ENCODE measurements around the gene FADS1. TPM values are rescaled to one million over a fixed set of nuclear protein-coding genes. Genes with fewer than 3 reads are reported as not detected.

Gene FADS1
- total and polyA plus RNA-seq, 2 donors (not counting 3 experiments of a cell fraction or from before 2014, with no cell fraction given): 110 to 121 TPM

DNA sequence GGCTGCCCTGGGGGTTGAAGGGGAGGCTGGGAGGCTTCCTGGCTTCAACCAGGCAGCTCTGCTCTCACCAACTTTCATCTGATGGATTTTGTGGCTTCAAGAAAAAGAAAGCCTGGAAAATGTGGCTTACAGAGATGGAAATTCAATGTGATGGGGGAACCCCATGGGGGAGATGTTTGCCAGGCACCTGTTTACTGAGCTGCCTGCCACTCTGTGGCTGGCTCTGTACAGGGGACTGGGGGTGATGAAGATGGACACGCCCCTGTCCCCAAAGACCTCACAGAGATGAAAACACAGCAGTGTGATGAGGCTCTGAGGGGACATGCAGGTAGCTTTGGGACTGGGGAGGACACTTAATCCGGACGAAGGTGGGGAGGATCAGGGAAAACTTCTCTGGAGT is 34.5 kb downstream of the FADS1 start:
- TF ChIP-seq GATA2 (IDR thresholded peaks at IDR 0.05; ENCODE audit: insufficient read depth, insufficient read length, low read depth, low read length) (no peak), JUN (IDR thresholded peaks at IDR 0.05; ENCODE audit: borderline replicate concordance, insufficient read depth, insufficient read length, low read depth) (no peak)
- H3K4me3 ChIP-seq (replicated peaks in 1 of 3; ENCODE audit: insufficient read depth in 1 of 3, low read depth in 1 of 3, low read length in 3 of 3): no peak overlapping the region
- H3K79me2 ChIP-seq (ENCODE audit: control insufficient read depth, insufficient read depth, low read length): no peaks in the 10 kb centered on the region
- ChIA-PET POLR2A (no interaction called here), CTCF (interaction anchor here (1.2 to 1.5 kb wide), 2 partner anchors 10 to 15 kb away, joined by 3 to 5 read pairs; no protein-coding TSS in a partner anchor)
- intact Hi-C loops (cut with micrococcal nuclease) (no loop called here), dilution Hi-C loops (cut with MboI; ENCODE audit: extremely low pct_ligation_motif_present, low sequenced_read_pairs) (no loop called here)
- H3K4me1 ChIP-seq (ENCODE audit: control insufficient read depth, extremely low read depth, insufficient read depth, low read length): no peaks in the 10 kb centered on the region
- H3K27ac ChIP-seq (ENCODE audit: insufficient read depth, low read depth, low read length): no peak overlapping the region
- no peaks in the 10 kb centered on the region for H4K20me1 ChIP-seq (replicated peaks; ENCODE audit: control insufficient read depth, extremely low read depth, insufficient read depth, low read length)
- H2AFZ ChIP-seq (ENCODE audit: low read depth, low read length): no peak overlapping the region
- H3K9me3 ChIP-seq (replicated peaks; ENCODE audit: control insufficient read depth, insufficient read depth, low read length): no peaks in the 10 kb centered on the region
- H3K4me2 ChIP-seq (ENCODE audit: insufficient read depth, low read length): no peak overlapping the region
- H3K36me3 ChIP-seq (ENCODE audit: control insufficient read depth in 2 of 2, extremely low read depth in 1 of 2, insufficient read depth in 2 of 2, low read length in 2 of 2): peaks cover 0 to 25% of the 10 kb centered on the region in 2 experiments
- no peak overlapping the region for H3K9ac ChIP-seq (replicated peaks; ENCODE audit: extremely low read depth, insufficient read depth, low read length)
- H3K9me1 ChIP-seq (replicated peaks; ENCODE audit: control insufficient read depth, extremely low read depth, insufficient read depth, low read length): no peaks in the 10 kb centered on the region
- H3K27me3 ChIP-seq (ENCODE audit: control insufficient read depth in 2 of 2, insufficient read depth in 2 of 2, low read length in 2 of 2): no peaks in the 10 kb centered on the region
- no TSS peak for BruUV-seq (replicated peaks)
- DNase-seq (ENCODE audit: low read depth, low spot score) (no peak), FAIRE-seq (no peak)

DNA sequence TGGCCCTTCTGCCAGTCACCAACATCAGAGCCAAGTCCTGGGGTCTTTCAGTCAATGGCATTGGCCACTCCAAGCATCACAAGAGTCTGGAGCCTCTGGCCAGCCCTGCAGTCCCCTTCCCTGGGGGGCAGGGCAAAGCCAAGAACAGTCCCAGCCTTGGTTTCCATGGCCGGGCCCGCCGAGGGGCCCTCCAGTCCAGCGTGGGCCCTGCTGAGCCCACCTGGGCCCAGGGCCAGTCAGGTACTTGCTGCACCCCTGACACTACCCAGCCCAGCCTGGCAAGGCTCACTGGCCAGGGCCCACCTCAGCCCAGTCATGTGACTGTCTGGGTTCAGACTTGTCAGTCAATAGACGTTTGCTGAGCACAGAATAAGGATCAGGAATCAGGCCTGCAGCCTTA is 35.2 kb downstream of the FADS1 start:
- ChIA-PET CTCF (interaction anchor here (1.7 to 2.3 kb wide), 2 partner anchors 16 to 34 kb away, joined by 7 to 13 read pairs; no protein-coding TSS in a partner anchor), POLR2A (no interaction called here)
- dilution Hi-C loops (cut with MboI; ENCODE audit: extremely low pct_ligation_motif_present, low sequenced_read_pairs) (no loop called here), intact Hi-C loops (cut with micrococcal nuclease) (no loop called here)
- Histone ChIP-seq H3K9me3 (replicated peaks; ENCODE audit: control insufficient read depth, insufficient read depth, low read length) (no peaks in the 10 kb centered on the region), H3K27ac (ENCODE audit: insufficient read depth, low read depth, low read length) (no peak overlapping the region), H4K20me1 (replicated peaks; ENCODE audit: control insufficient read depth, extremely low read depth, insufficient read depth, low read length) (no peaks in the 10 kb centered on the region), H3K9me1 (replicated peaks; ENCODE audit: control insufficient read depth, extremely low read depth, insufficient read depth, low read length) (no peaks in the 10 kb centered on the region), H3K27me3 (ENCODE audit: control insufficient read depth in 2 of 2, insufficient read depth in 2 of 2, low read length in 2 of 2) (no peaks in the 10 kb centered on the region), H3K4me2 (ENCODE audit: insufficient read depth, low read length) (no peak overlapping the region), H2AFZ (ENCODE audit: low read depth, low read length) (no peak overlapping the region), H3K4me3 (replicated peaks in 1 of 3; ENCODE audit: insufficient read depth in 1 of 3, low read depth in 1 of 3, low read length in 3 of 3) (no peak overlapping the region), H3K36me3 (ENCODE audit: control insufficient read depth in 2 of 2, extremely low read depth in 1 of 2, insufficient read depth in 2 of 2, low read length in 2 of 2) (peaks cover 0 to 18% of the 10 kb centered on the region in 2 experiments), H3K79me2 (ENCODE audit: control insufficient read depth, insufficient read depth, low read length) (no peaks in the 10 kb centered on the region), H3K9ac (replicated peaks; ENCODE audit: extremely low read depth, insufficient read depth, low read length) (no peak overlapping the region), H3K4me1 (ENCODE audit: control insufficient read depth, extremely low read depth, insufficient read depth, low read length) (no peaks in the 10 kb centered on the region)
- BruUV-seq (replicated peaks): no TSS peak
- FAIRE-seq: no peak
- no peak for TF ChIP-seq POLR2AphosphoS5 (IDR thresholded peaks at IDR 0.05; ENCODE audit: insufficient read depth, low read depth, low read length)
- DNase-seq (ENCODE audit: low read depth, low spot score): no peak

Measured in endothelial cell of umbilical vein (primary cell).